Cardiac fibroblast (primary cell): ENCODE measurements around the gene NHLRC4.

ENCODE experiments used
- DNase-seq, 2 donors: peaks; one replicate each; pipeline versions ENCODE4 v3.0.0 to v3.0.0-alpha.2; 2010; ENCODE audit warnings: low read depth in 2 of 2
- H3K4me3 ChIP-seq, 2 donors: replicated peaks in 1 of 2; 1 replicate in 1 of 2; 2 replicates in 1 of 2; pipeline ENCODE4 v1.5.1; 2011; ENCODE audit warnings: low read depth in 2 of 2, low read length in 2 of 2, mild to moderate bottlenecking in 2 of 2, moderate library complexity in 1 of 2
- CTCF ChIP-seq: IDR thresholded peaks from one replicate; pipeline ENCODE4 v1.5.1; 2011; ENCODE audit warnings: low read depth, mild to moderate bottlenecking, low read length, inconsistent platforms

NHLRC4 gene

DNA sequence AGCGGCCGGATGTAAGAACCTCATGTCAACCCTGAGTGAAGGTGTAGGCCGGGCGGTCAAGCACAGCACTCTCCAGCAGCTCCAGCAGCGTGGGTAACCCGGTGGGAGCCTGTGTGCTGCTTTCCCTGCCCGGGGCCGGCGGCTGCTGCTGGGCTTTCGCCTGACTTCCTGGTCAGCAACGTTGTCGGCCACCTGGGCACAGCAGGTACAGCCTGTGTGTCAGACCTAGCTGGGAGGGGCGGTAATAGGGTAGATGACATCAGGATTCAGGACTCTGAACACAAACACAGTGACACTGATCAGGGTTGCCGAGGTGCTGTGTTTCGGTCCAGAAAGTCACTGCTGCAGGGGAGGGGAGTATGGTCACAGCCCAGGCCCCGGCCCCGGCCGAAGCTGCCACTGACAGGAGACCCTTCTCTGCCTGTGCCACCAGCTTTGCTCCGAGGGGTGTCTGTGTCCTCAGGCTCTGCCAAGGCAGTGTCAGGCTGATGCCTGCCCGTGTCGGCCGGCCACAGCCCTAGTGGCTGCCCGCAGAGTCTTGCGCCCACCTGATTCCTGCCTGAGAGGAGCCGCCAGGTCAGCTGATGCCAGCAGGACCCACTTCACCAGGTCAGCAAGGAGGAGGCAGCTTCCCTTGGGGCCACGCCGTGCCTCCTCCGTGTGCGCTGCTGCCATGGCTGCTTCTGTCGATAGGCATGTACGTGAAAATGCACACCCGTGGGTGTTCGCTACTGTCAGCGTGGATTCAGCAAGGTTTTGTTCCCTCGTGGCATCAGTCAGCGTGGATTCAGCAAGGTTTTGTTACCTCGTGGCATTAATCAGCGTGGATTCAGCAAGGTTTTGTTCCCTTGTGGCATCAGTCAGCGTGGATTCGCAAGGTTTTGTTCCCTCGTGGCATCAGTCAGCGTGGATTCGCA, 32.3 kb downstream of the NHLRC4 start:
- no peak for DNase-seq
- TF ChIP-seq CTCF: no peak
- no peak overlapping the region for H3K4me3 ChIP-seq

GRCh38 chr16:600781-601180, 34.0 kb downstream of the NHLRC4 start:
- peak; percentile 29 for TF ChIP-seq CTCF
- DNase-seq: peak; percentile 20 to 23
- H3K4me3 ChIP-seq: no peak overlapping the region

DNA sequence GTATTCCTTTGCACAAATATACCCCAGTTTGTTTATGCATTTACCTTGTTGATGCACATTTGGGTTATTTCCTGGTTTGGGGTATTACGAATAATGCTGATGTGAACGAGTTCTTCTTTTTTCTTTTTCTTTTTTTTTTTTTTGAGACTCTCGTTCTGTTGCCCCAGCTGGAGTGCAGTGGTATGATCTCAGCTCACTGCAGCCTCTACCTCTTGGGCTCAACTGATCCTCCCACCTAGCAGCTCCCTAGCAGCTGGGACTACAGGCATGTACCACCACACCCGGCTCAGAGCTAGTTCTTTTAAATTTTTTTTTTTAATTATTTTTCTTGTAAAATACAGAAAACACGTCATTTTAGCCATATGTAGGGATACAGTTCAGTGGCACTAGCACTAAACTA, 37.1 kb downstream of the NHLRC4 start:
- TF ChIP-seq CTCF: no peak
- DNase-seq: no peak
- H3K4me3 ChIP-seq: no peak overlapping the region

DNA sequence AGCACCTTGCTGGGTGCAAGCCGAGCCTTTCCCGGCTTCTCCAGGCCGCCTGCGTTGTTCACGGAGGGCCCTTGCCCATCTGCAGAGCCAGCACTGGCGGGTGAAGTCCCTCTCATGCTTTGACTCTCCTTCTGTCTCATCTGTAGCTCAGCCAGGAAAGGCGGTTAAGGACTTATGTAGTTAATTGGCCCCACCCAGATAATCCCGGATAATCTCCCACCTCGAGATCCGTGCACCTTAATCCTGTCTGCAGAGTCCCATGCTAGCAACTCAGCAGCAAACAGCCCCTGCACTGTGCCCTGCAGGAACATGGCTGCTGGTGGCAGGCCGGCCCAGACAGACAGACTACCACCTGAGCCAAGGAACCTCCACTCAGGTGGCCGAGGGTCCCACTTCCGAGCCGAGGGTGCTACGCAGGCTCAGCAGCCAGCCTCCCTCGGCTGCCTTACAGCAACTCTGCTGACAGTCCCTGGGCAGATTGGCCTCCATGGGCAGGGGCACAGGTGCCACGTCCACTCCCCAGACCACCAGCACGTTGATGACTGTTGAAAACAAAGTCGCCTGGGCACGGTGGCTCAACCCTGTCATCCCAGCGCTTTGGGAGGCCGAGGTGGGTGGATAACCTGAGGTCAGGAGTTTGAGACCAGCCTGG, 40.0 kb downstream of the NHLRC4 start:
- TF ChIP-seq CTCF: no peak
- H3K4me3 ChIP-seq: no peak overlapping the region
- no peak for DNase-seq

DNA sequence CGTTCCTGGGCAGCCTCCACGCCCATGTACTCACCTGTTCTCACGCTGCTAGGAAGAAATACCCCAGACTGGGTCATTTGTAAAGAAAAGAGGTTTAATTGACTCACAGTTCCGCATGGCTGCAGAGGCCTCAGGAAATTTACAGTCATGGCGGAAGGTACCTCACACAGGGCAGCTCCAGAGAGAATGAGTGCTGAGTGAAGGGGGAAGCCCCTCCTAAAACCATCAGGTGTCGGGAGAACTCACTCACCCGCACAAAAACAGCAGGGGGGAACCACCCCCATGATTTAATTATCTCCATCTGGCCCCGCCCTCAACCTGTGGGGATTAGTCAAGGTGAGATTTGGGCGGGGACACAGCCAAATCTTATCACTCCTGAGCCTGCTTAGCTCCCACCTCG, 41.2 kb downstream of the NHLRC4 start:
- TF ChIP-seq CTCF: no peak
- DNase-seq: no peak
- no peak overlapping the region for H3K4me3 ChIP-seq

GRCh38 chr16:609316-609715, 42.5 kb downstream of the NHLRC4 start:
- no peak overlapping the region for H3K4me3 ChIP-seq
- TF ChIP-seq CTCF: no peak
- no peak for DNase-seq
